GM19239 (cell line): ENCODE results near the gene PTPRN2.
"Not testable (repeated sequence)": the region's sequence is repeated elsewhere in the genome, so short reads cannot be mapped to it uniquely, and the experiment has no call there.

Source experiments
- DNase-seq: peaks from one replicate; pipeline ENCODE4 v3.0.0; 2011; ENCODE audit warnings: low spot score; ENCODE audit not compliant: insufficient read length
- FAIRE-seq: peaks from 2 replicates; lab custom pipeline; 2011; peaks lifted over from hg19 to GRCh38; lab: Jason Lieb, UNC

Gene PTPRN2

GRCh38 chr7:158431055-158431940 is 156.3 kb downstream of the PTPRN2 start:
- FAIRE-seq (no peak), DNase-seq (no peak)

GRCh38 chr7:158430308-158431034 is 157.2 kb downstream of the PTPRN2 start:
- DNase-seq = no peak
- FAIRE-seq = no peak

- DNase-seq (no peak), FAIRE-seq (no peak)
Observed at GRCh38 chr7:158428837-158429753, 158.5 kb downstream of the PTPRN2 start.

- DNase-seq = no peak
Observed at GRCh38 chr7:158428131-158428836, 159.3 kb downstream of the PTPRN2 start.

GRCh38 chr7:158425676-158426075 is 161.9 kb downstream of the PTPRN2 start:
- FAIRE-seq, DNase-seq: not testable (repeated sequence)

More at GRCh38 chr7:158428131-158428836, 159.3 kb downstream of the PTPRN2 start:
- no peak for FAIRE-seq

- FAIRE-seq = no peak
Observed at GRCh38 chr7:158424531-158424930, 163.1 kb downstream of the PTPRN2 start.

GRCh38 chr7:158424011-158424410 is 163.6 kb downstream of the PTPRN2 start:
- FAIRE-seq = no peak
- no peak for DNase-seq

More at GRCh38 chr7:158424531-158424930, 163.1 kb downstream of the PTPRN2 start:
- DNase-seq = no peak

GRCh38 chr7:158422887-158423560 is 164.6 kb downstream of the PTPRN2 start:
- FAIRE-seq = no peak
- DNase-seq = no peak

GRCh38 chr7:158422196-158422886 is 165.3 kb downstream of the PTPRN2 start:
- FAIRE-seq (no peak), DNase-seq (no peak)

GRCh38 chr7:158421361-158421760 is 166.3 kb downstream of the PTPRN2 start:
- DNase-seq = no peak
- FAIRE-seq = no peak

GRCh38 chr7:158420591-158421340 is 166.9 kb downstream of the PTPRN2 start:
- FAIRE-seq = no peak
- DNase-seq = no peak

- no peak for FAIRE-seq
- DNase-seq = no peak
Observed at GRCh38 chr7:158419238-158419785, 168.3 kb downstream of the PTPRN2 start.

GRCh38 chr7:158418395-158418794 is 169.2 kb downstream of the PTPRN2 start:
- DNase-seq, FAIRE-seq: not testable (repeated sequence)

- FAIRE-seq = no peak
- DNase-seq = no peak
Observed at GRCh38 chr7:158416283-158416933, 171.2 kb downstream of the PTPRN2 start.

- FAIRE-seq = no peak
- DNase-seq = no peak
Observed at GRCh38 chr7:158415316-158415715, 172.3 kb downstream of the PTPRN2 start.

GRCh38 chr7:158414486-158414961 is 173.1 kb downstream of the PTPRN2 start:
- DNase-seq = no peak
- FAIRE-seq = no peak

GRCh38 chr7:158414002-158414401 is 173.6 kb downstream of the PTPRN2 start:
- DNase-seq (no peak), FAIRE-seq (no peak)
